HG02938 (cell line): ENCODE measurements around the gene NAXE.

Source experiments
- ATAC-seq: cut with Tn5 transposase; IDR thresholded peaks from one replicate; pipeline ENCODE4 v1.9.1; 2021; ENCODE audit warnings: mild to moderate bottlenecking, moderate library complexity; ENCODE audit not compliant: unreplicated experiment

NAXE gene

DNA sequence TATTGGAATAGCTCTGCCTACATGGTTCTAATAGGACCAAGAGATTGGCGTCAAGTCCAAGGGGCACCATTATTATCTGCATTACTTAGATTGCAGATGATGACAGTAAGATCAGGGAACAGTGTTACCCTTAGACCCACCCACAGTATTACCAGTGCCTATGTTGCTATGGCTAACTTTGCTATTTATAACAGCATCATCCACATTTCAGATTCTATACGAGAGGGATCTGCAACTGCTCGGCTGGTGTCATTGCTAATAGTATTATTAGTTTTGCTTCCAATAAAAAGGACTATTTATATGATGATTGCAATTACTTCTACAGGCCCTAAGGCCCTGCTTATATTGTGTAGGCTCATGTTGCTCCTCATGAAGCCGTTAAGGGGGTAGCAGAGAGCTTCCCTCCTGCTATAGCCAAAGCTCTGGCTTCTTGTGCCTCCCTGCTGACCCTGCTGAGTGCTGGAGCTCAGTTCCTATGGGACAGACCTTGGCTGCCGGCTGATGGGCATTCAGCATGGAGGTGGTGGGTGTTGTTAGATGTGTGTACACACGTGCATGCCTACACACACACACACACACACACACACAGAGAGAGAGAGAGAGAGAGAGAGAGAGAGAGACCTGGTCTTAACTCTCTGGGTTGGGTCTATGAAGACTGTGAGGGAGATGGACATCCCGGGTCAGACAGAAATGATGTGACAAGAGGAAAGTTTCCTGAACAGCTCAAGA, 51.6 kb downstream of the NAXE start:
- ATAC-seq = no peak

DNA sequence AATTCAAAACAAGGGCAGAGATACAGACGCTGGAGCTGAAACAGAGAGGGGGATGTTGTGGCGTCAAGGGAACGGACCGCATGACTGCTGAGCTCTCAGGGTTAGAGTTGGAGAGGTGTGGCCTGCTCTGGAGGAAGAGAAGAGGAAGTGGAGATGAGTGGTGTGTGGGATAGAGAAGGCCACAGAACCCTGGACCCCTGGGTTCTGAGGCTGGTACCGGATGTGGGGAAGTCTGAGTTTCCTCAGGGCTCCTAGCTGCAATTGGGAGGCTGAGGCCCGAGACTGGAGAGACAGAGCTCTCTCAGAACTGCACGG, 52.2 kb downstream of the NAXE start:
- ATAC-seq = no peak
